ENCODE measurements around the gene REPS2. TPM values are rescaled to one million over a fixed set of nuclear protein-coding genes. Genes with fewer than 3 reads are reported as not detected.

Gene REPS2
- 0.87 TPM for polyA plus RNA-seq (2013, experiment 1 of 2)
- 0.70 TPM for polyA plus RNA-seq (2013, experiment 2 of 2)

DNA sequence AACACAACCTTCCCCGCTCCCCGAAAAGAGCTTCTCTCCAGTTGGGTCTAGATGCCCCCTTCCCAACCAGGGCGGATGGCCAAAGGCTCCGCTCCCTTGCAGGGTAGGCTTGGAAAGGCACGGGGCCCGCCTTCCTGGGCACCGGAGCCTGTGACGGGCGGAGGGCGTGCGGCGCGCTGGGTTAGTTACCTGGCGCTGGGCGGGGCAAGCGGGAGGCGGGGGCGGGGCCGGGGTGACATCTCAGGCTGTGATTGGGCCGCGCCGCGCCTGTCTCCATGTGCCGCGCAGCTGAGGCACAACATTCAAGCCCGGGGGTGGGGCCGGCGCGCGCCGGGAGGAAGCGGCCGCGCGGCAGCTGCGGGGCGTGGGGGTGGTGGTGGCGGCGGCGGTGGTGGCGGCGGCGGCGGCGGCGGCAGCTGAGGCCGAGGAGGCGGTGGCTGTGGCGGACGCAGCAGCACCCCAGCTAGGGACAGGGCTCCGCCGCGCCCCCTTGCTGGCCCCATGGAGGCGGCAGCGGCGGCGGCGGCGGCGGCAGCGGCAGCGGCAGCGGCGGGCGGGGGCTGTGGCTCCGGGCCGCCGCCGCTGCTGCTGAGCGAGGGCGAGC is at the start of gene REPS2:
TSS of gene REPS2 (plus strand) at position 298 of the 604 bp plus-strand sequence. CDS start at position 502, 204 bp downstream.
- no peak within 1 kb of the TSS for H2BK120ac ChIP-seq (ENCODE audit: low read depth, low read length)
- H3K79me1 ChIP-seq (ENCODE audit: low read length), result no peaks in the 10 kb centered on the region
- H2BK15ac ChIP-seq (replicated peaks; ENCODE audit: low read depth), result no peak within 1 kb of the TSS
- H3K4me2 ChIP-seq (ENCODE audit: low read length), result peak within 1 kb of the TSS; percentile 61
- WGBS (ENCODE audit: extremely low coverage, insufficient coverage, low lambda C conversion rate), result no CpG with 5 or more reads among the region's 71 CpGs
- H2BK5ac ChIP-seq (ENCODE audit: low read length), result no peak within 1 kb of the TSS
- H2AK5ac ChIP-seq (ENCODE audit: low read length), result no peak within 1 kb of the TSS
- H3K9ac ChIP-seq (ENCODE audit: low read length), result peak within 1 kb of the TSS; percentile 40
- no peak within 1 kb of the TSS for H4K5ac ChIP-seq (ENCODE audit: low read length)
- peak; percentile 82 for DNase-seq
- H3K4me1 ChIP-seq (ENCODE audit: control insufficient read depth, low read depth, low read length), result no peaks in the 10 kb centered on the region
- H4K8ac ChIP-seq (ENCODE audit: low read depth, low read length), result no peak within 1 kb of the TSS
- H3K56ac ChIP-seq (ENCODE audit: low read length), result peak within 1 kb of the TSS; percentile 64
- no peak within 1 kb of the TSS for H3K18ac ChIP-seq (ENCODE audit: low read length)
- no peak within 1 kb of the TSS for H3K27ac ChIP-seq (ENCODE audit: low read depth, low read length)
- H3K27me3 ChIP-seq (ENCODE audit: insufficient read depth, low read length, poor library complexity), result no peaks in the 10 kb centered on the region
- H3K79me2 ChIP-seq (ENCODE audit: control insufficient read depth, insufficient read depth, low read length), result no peaks in the 10 kb centered on the region
- H3K36me3 ChIP-seq (ENCODE audit: control insufficient read depth, insufficient read depth, low read length), result no peaks in the 10 kb centered on the region
- H3K4me3 ChIP-seq (ENCODE audit: low read length), result no peak within 1 kb of the TSS
- H3K23ac ChIP-seq (ENCODE audit: low read length), result no peak within 1 kb of the TSS
- no peak within 1 kb of the TSS for H3K4ac ChIP-seq (ENCODE audit: low read depth, low read length)

DNA sequence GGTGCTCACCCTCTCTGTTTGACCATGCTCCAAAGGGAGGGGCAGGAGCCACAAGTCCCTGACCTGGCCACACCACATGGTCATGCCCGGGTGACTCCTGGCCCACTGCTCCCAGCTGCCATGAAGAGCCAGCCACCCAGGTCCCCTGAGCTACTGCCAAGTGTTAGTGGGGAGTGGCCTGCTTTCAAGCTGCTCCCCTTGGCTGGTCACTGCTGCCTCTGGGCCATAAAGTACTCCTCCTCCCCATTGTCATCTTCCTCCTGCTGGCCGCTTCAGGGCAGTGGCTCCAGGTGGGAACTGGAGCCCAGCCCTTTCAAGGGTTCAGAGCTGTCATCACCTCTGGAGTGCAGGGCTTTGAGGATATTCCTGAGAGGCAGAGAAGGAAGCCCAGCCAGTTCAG is 49.0 kb upstream of the REPS2 start:
- H2BK120ac ChIP-seq (ENCODE audit: low read depth, low read length), result no peak overlapping the region
- H4K8ac ChIP-seq (ENCODE audit: low read depth, low read length), result no peak overlapping the region
- WGBS (ENCODE audit: extremely low coverage, insufficient coverage, low lambda C conversion rate), result no CpG with 5 or more reads among the region's 2 CpGs

DNA sequence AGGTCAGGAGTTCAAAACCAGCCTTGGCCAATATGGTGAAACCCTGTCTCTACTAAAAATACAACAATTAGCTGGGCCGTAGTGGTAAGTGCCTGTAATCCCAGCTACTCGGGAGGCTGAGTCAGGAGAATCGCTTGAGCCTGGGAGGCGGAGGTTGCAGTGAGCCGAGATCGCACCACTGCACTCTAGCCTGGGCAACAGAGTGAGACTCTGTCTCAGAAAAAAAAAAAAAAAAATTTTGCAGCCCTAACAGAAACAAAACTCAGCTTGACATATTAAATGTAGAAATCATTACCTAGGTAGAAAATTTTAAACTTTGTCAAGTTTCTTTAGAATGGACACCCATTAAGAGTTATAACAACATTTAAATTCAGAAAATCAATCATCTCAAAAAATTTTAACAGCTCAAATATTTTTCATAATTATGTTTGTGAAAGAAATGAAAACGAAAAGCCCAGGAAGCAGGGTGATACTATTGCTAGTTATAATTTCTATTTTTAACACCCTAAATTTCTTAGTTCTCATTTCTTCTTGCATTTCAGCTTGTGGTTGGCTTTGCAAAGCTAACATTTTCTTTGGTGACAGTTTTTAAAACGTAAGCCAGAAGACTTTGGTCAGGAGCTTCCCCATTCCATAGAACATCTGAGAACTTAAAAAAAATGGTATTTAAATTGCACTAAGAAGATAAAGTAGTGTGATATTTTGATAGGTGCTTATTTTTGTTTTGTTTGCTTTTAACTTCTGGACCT is 43.0 kb upstream of the REPS2 start:
- Histone ChIP-seq H4K5ac (ENCODE audit: low read length) (no peak overlapping the region), H3K18ac (ENCODE audit: low read length) (no peak overlapping the region), H3K27me3 (ENCODE audit: insufficient read depth, low read length, poor library complexity) (no peaks in the 10 kb centered on the region), H3K4me3 (ENCODE audit: low read length) (no peak overlapping the region), H3K4me2 (ENCODE audit: low read length) (no peak overlapping the region), H3K4me1 (ENCODE audit: control insufficient read depth, low read depth, low read length) (no peaks in the 10 kb centered on the region), H3K23ac (ENCODE audit: low read length) (no peak overlapping the region), H3K4ac (ENCODE audit: low read depth, low read length) (no peak overlapping the region), H3K36me3 (ENCODE audit: control insufficient read depth, insufficient read depth, low read length) (no peaks in the 10 kb centered on the region), H3K9ac (ENCODE audit: low read length) (no peak overlapping the region), H2AK5ac (ENCODE audit: low read length) (no peak overlapping the region), H3K56ac (ENCODE audit: low read length) (no peak overlapping the region), H2BK15ac (replicated peaks; ENCODE audit: low read depth) (no peak overlapping the region), H4K8ac (ENCODE audit: low read depth, low read length) (no peak overlapping the region), H3K79me2 (ENCODE audit: control insufficient read depth, insufficient read depth, low read length) (no peaks in the 10 kb centered on the region), H3K27ac (ENCODE audit: low read depth, low read length) (no peak overlapping the region), H3K79me1 (ENCODE audit: low read length) (no peaks in the 10 kb centered on the region), H2BK5ac (ENCODE audit: low read length) (no peak overlapping the region), H2BK120ac (ENCODE audit: low read depth, low read length) (no peak overlapping the region)
- no CpG with 5 or more reads among the region's 8 CpGs for WGBS (ENCODE audit: extremely low coverage, insufficient coverage, low lambda C conversion rate)
- DNase-seq, result no peak

More for the DNA sequence above, 49.0 kb upstream of the REPS2 start:
- Histone ChIP-seq H3K79me2 (ENCODE audit: control insufficient read depth, insufficient read depth, low read length) (no peaks in the 10 kb centered on the region), H2BK15ac (replicated peaks; ENCODE audit: low read depth) (no peak overlapping the region), H3K18ac (ENCODE audit: low read length) (no peak overlapping the region), H3K4me2 (ENCODE audit: low read length) (no peak overlapping the region), H3K56ac (ENCODE audit: low read length) (no peak overlapping the region), H2AK5ac (ENCODE audit: low read length) (no peak overlapping the region), H3K36me3 (ENCODE audit: control insufficient read depth, insufficient read depth, low read length) (no peaks in the 10 kb centered on the region), H3K23ac (ENCODE audit: low read length) (no peak overlapping the region), H3K9ac (ENCODE audit: low read length) (no peak overlapping the region), H3K4me1 (ENCODE audit: control insufficient read depth, low read depth, low read length) (no peaks in the 10 kb centered on the region), H4K5ac (ENCODE audit: low read length) (no peak overlapping the region), H3K27ac (ENCODE audit: low read depth, low read length) (no peak overlapping the region), H2BK5ac (ENCODE audit: low read length) (no peak overlapping the region), H3K4me3 (ENCODE audit: low read length) (no peak overlapping the region), H3K27me3 (ENCODE audit: insufficient read depth, low read length, poor library complexity) (no peaks in the 10 kb centered on the region), H3K4ac (ENCODE audit: low read depth, low read length) (no peak overlapping the region), H3K79me1 (ENCODE audit: low read length) (no peaks in the 10 kb centered on the region)
- DNase-seq, result peak; percentile 6

DNA sequence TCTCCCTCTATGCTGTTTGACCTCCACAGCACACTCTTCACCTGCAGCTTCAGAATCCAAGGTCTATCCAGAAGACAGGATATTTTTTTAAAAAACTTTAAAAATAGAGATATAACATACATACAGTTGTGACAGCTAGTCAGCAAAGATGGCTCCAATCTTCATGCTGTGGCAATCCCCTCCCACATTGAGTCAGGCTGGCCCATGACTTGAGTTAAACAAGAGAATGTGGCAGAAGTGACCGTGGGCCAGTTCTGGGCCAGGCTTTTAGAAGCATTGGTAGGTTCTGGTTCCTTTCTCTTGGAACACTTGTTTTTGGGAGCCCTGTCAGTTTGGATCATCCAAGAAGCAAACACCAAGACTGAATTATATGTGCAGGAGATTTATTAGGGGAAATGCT is 36.1 kb upstream of the REPS2 start:
- no peak for DNase-seq

DNA sequence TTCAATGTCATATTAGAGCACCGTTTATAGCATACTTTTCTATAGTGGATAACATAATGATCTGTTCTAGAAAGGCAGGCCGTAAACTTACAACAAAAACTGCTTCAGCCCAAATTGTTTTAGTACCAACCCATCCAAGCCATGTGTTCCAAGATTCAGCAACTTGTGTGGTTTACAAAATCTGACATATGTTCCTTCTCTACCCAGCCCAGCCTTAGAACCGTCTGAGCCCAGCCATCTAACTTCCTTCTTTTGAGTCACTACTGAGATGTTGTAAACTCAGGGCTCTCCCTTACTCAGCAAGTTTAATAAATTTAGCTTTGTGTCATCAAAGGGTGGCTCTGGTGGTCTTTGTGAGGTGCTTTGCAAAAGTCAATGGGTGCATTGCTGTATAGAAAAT is 32.4 kb upstream of the REPS2 start:
- Histone ChIP-seq H3K9ac (ENCODE audit: low read length) (no peak overlapping the region), H2BK5ac (ENCODE audit: low read length) (no peak overlapping the region), H3K4me1 (ENCODE audit: control insufficient read depth, low read depth, low read length) (no peaks in the 10 kb centered on the region), H3K23ac (ENCODE audit: low read length) (no peak overlapping the region), H3K79me2 (ENCODE audit: control insufficient read depth, insufficient read depth, low read length) (no peaks in the 10 kb centered on the region), H3K4me3 (ENCODE audit: low read length) (no peak overlapping the region), H3K4ac (ENCODE audit: low read depth, low read length) (no peak overlapping the region), H2BK15ac (replicated peaks; ENCODE audit: low read depth) (no peak overlapping the region), H3K27me3 (ENCODE audit: insufficient read depth, low read length, poor library complexity) (no peaks in the 10 kb centered on the region), H3K27ac (ENCODE audit: low read depth, low read length) (no peak overlapping the region), H3K79me1 (ENCODE audit: low read length) (no peaks in the 10 kb centered on the region), H2BK120ac (ENCODE audit: low read depth, low read length) (no peak overlapping the region), H2AK5ac (ENCODE audit: low read length) (no peak overlapping the region), H3K4me2 (ENCODE audit: low read length) (no peak overlapping the region), H3K56ac (ENCODE audit: low read length) (no peak overlapping the region), H3K18ac (ENCODE audit: low read length) (no peak overlapping the region), H4K8ac (ENCODE audit: low read depth, low read length) (no peak overlapping the region), H3K36me3 (ENCODE audit: control insufficient read depth, insufficient read depth, low read length) (no peaks in the 10 kb centered on the region), H4K5ac (ENCODE audit: low read length) (no peak overlapping the region)
- WGBS (ENCODE audit: extremely low coverage, insufficient coverage, low lambda C conversion rate), result no CpG with 5 or more reads among the region's 3 CpGs
- no peak for DNase-seq

More for the DNA sequence above, 36.1 kb upstream of the REPS2 start:
- Histone ChIP-seq H3K79me2 (ENCODE audit: control insufficient read depth, insufficient read depth, low read length) (no peaks in the 10 kb centered on the region), H3K4me2 (ENCODE audit: low read length) (no peak overlapping the region), H2AK5ac (ENCODE audit: low read length) (no peak overlapping the region), H2BK120ac (ENCODE audit: low read depth, low read length) (no peak overlapping the region), H3K18ac (ENCODE audit: low read length) (no peak overlapping the region), H3K36me3 (ENCODE audit: control insufficient read depth, insufficient read depth, low read length) (no peaks in the 10 kb centered on the region), H3K27me3 (ENCODE audit: insufficient read depth, low read length, poor library complexity) (no peaks in the 10 kb centered on the region), H2BK5ac (ENCODE audit: low read length) (no peak overlapping the region), H3K23ac (ENCODE audit: low read length) (no peak overlapping the region), H3K4me3 (ENCODE audit: low read length) (no peak overlapping the region), H3K4me1 (ENCODE audit: control insufficient read depth, low read depth, low read length) (no peaks in the 10 kb centered on the region), H2BK15ac (replicated peaks; ENCODE audit: low read depth) (no peak overlapping the region), H3K56ac (ENCODE audit: low read length) (no peak overlapping the region), H4K8ac (ENCODE audit: low read depth, low read length) (no peak overlapping the region), H3K27ac (ENCODE audit: low read depth, low read length) (no peak overlapping the region), H3K4ac (ENCODE audit: low read depth, low read length) (no peak overlapping the region), H4K5ac (ENCODE audit: low read length) (no peak overlapping the region), H3K79me1 (ENCODE audit: low read length) (no peaks in the 10 kb centered on the region), H3K9ac (ENCODE audit: low read length) (no peak overlapping the region)
- WGBS (ENCODE audit: extremely low coverage, insufficient coverage, low lambda C conversion rate), result no CpG with 5 or more reads among the region's 1 CpG

Measured in mesendoderm (in vitro differentiated cells).